HG03175 (cell line): Measurements from ENCODE around the gene IGSF9B.

Experiments
- ATAC-seq: cut with Tn5 transposase; IDR thresholded peaks from one replicate; pipeline ENCODE4 v1.9.1; 2021; ENCODE audit warnings: mild to moderate bottlenecking, moderate library complexity; ENCODE audit not compliant: unreplicated experiment

The IGSF9B gene

DNA sequence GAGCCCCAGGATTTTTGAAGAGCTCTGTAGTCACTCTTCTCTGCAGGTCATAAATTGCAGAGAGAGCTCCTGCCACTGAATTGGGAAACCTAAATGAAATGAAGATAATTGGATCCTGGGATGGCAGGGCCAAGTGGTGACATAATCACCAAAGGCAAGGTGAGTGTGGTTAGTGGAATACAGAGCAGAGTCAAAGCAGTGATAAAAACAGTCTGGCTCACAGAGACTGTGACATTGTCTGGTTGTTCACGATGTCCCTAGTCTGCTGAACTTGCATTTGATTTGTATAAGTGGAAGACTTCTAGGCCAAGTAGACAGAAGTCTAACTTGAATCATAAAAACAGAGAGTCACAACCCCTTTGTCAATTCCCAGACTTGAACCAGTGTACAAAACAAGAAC, 84.6 kb downstream of the IGSF9B start:
- ATAC-seq = no peak

GRCh38 chr11:133867456-133867855, 89.3 kb downstream of the IGSF9B start:
- no peak for ATAC-seq

DNA sequence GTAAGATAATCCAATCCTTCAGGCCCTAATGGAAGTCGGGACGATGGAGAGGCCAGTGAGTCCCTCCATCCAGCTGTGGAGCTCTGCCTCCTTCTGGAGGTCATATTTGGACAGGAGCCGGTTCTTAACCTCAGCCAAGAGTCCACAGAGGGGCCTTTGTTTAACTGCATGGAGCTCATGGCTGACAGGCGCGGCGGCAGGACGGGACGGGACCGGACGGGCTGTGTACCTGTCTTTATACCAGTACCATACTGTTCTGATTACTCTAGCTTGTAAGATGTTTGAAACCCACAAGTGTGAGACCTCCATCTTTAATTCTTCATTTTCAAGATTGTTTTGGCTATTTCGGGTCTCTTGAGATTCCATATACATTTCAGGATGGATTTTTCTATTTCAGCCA, 91.3 kb downstream of the IGSF9B start:
- ATAC-seq = no peak

DNA sequence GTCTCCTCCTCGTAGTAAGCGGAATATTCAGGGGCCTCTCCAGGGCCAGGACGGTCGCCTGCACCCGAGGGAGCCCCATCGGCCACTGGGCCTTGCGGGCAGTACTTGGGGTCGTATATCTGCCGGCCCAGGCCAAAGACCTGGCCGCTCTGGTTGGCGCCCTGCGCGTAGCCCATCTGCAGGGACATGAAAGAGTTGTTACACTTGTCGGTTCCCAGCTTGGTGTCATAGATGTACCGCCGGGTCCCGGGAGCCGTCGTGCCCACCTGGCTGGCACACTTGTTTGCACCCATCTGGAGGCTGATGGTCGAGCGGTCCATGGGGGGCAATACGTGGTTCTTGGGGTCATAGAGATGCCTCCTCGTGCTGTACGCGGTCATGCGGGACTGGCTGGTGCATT, 92.0 kb downstream of the IGSF9B start:
- ATAC-seq = no peak

DNA sequence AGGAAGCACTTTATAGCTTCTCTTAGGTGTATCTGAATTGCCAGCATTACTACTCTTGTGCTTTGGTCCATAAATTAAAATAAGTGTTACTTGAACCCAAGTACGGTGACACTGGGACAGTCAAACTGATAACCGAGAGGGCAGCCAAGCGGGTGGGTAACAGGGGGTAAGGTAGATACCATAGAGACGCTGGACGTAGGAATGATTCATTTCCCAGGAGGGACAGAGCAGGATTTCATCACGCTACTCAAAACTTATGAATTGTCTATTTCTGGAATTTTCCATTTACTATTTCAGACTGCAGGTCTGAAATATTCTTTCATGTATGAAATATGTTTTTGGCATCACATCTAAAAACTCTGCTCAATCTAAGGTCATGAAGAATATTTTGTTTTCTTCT, 96.6 kb downstream of the IGSF9B start:
- no peak for ATAC-seq
